ENCODE measurements around the gene FOXF1.

The FOXF1 gene

GRCh38 chr16:86510465-86511261 lies at the start of gene FOXF1:
FOXF1 (plus strand) TSS chr16:86510527; CDS start chr16:86510570, 43 bp downstream.
- TF ChIP-seq CTCF (conservative IDR thresholded peaks at IDR 0.05), result no peak
- no peak within 1 kb of the TSS for H3K27ac ChIP-seq

- no peak overlapping the region for H3K27ac ChIP-seq
- TF ChIP-seq CTCF (conservative IDR thresholded peaks at IDR 0.05), result no peak
Observed at GRCh38 chr16:86461037-86461436, 49.3 kb upstream of the FOXF1 start.

- no peak overlapping the region for H3K27ac ChIP-seq
- TF ChIP-seq CTCF (conservative IDR thresholded peaks at IDR 0.05), result no peak
Observed at GRCh38 chr16:86462334-86463084, 47.8 kb upstream of the FOXF1 start.

GRCh38 chr16:86464044-86464443 lies 46.3 kb upstream of the FOXF1 start:
- H3K27ac ChIP-seq, result no peak overlapping the region
- no peak for TF ChIP-seq CTCF (conservative IDR thresholded peaks at IDR 0.05)

GRCh38 chr16:86465434-86465833 lies 44.9 kb upstream of the FOXF1 start:
- no peak overlapping the region for H3K27ac ChIP-seq
- TF ChIP-seq CTCF (conservative IDR thresholded peaks at IDR 0.05), result no peak

- no peak overlapping the region for H3K27ac ChIP-seq
- no peak for TF ChIP-seq CTCF (conservative IDR thresholded peaks at IDR 0.05)
Observed at GRCh38 chr16:86466696-86467406, 43.5 kb upstream of the FOXF1 start.

- no peak overlapping the region for H3K27ac ChIP-seq
Observed at GRCh38 chr16:86467490-86467889, 42.8 kb upstream of the FOXF1 start.

More at GRCh38 chr16:86467490-86467889, 42.8 kb upstream of the FOXF1 start:
- TF ChIP-seq CTCF (conservative IDR thresholded peaks at IDR 0.05), result no peak
